ENCODE results near the gene CNTNAP5.

Gene CNTNAP5

GRCh38 chr2:124776332-124776731, 751.2 kb downstream of the CNTNAP5 start:
- Mint-ChIP-seq H3K36me3 (ENCODE audit: low read depth) (no peaks in the 10 kb centered on the region), H3K27ac (no peak overlapping the region), H3K4me3 (no peak overlapping the region), H3K27me3 (no peaks in the 10 kb centered on the region), H3K9me3 (peaks cover 10% of the 10 kb centered on the region), H3K4me1 (no peaks in the 10 kb centered on the region)
- DNase-seq (no peak), ATAC-seq (no peak)

GRCh38 chr2:124778076-124778475, 753.0 kb downstream of the CNTNAP5 start:
- no peak overlapping the region for H3K27ac Mint-ChIP-seq
- DNase-seq (no peak), ATAC-seq (no peak)
- H3K4me1 Mint-ChIP-seq = no peaks in the 10 kb centered on the region
- H3K9me3 Mint-ChIP-seq = peaks cover 3% of the 10 kb centered on the region
- no peaks in the 10 kb centered on the region for H3K27me3 Mint-ChIP-seq
- no peaks in the 10 kb centered on the region for H3K36me3 Mint-ChIP-seq (ENCODE audit: low read depth)
- H3K4me3 Mint-ChIP-seq = no peak overlapping the region

- H3K4me3 Mint-ChIP-seq = no peak overlapping the region
- H3K36me3 Mint-ChIP-seq (ENCODE audit: low read depth) = no peaks in the 10 kb centered on the region
- H3K9me3 Mint-ChIP-seq = no peaks in the 10 kb centered on the region
- H3K27me3 Mint-ChIP-seq = no peaks in the 10 kb centered on the region
- no peak overlapping the region for H3K27ac Mint-ChIP-seq
- no peaks in the 10 kb centered on the region for H3K4me1 Mint-ChIP-seq
- ATAC-seq = no peak
- no peak for DNase-seq
Measured at GRCh38 chr2:124796647-124797046, 771.6 kb downstream of the CNTNAP5 start.

- H3K9me3 Mint-ChIP-seq = no peaks in the 10 kb centered on the region
- no peaks in the 10 kb centered on the region for H3K4me1 Mint-ChIP-seq
- DNase-seq (no peak), ATAC-seq (no peak)
- no peak overlapping the region for H3K4me3 Mint-ChIP-seq
- H3K27ac Mint-ChIP-seq = no peak overlapping the region
- no peaks in the 10 kb centered on the region for H3K36me3 Mint-ChIP-seq (ENCODE audit: low read depth)
- no peaks in the 10 kb centered on the region for H3K27me3 Mint-ChIP-seq
Measured at GRCh38 chr2:124797049-124797448, 772.0 kb downstream of the CNTNAP5 start.

GRCh38 chr2:124798551-124798950, 773.5 kb downstream of the CNTNAP5 start:
- Mint-ChIP-seq H3K36me3 (ENCODE audit: low read depth) (no peaks in the 10 kb centered on the region), H3K4me3 (no peak overlapping the region), H3K9me3 (no peaks in the 10 kb centered on the region), H3K4me1 (no peaks in the 10 kb centered on the region), H3K27ac (no peak overlapping the region), H3K27me3 (no peaks in the 10 kb centered on the region)
- ATAC-seq (no peak), DNase-seq (no peak)

- H3K36me3 Mint-ChIP-seq (ENCODE audit: low read depth) = no peaks in the 10 kb centered on the region
- H3K9me3 Mint-ChIP-seq = no peaks in the 10 kb centered on the region
- no peaks in the 10 kb centered on the region for H3K4me1 Mint-ChIP-seq
- H3K27me3 Mint-ChIP-seq = no peaks in the 10 kb centered on the region
- DNase-seq (no peak), ATAC-seq (no peak)
- no peak overlapping the region for H3K4me3 Mint-ChIP-seq
- H3K27ac Mint-ChIP-seq = no peak overlapping the region
Measured at GRCh38 chr2:124804014-124804940, 779.2 kb downstream of the CNTNAP5 start.

GRCh38 chr2:124805060-124805459, 780.0 kb downstream of the CNTNAP5 start:
- no peaks in the 10 kb centered on the region for H3K36me3 Mint-ChIP-seq (ENCODE audit: low read depth)
- no peaks in the 10 kb centered on the region for H3K27me3 Mint-ChIP-seq
- no peak overlapping the region for H3K27ac Mint-ChIP-seq
- H3K9me3 Mint-ChIP-seq = no peaks in the 10 kb centered on the region
- H3K4me3 Mint-ChIP-seq = no peak overlapping the region
- ATAC-seq (no peak), DNase-seq (no peak)
- no peaks in the 10 kb centered on the region for H3K4me1 Mint-ChIP-seq

GRCh38 chr2:124810132-124810531, 785.0 kb downstream of the CNTNAP5 start:
- no peak overlapping the region for H3K4me3 Mint-ChIP-seq
- H3K27me3 Mint-ChIP-seq = no peaks in the 10 kb centered on the region
- no peak for DNase-seq

GRCh38 chr2:124814968-124815745, 790.1 kb downstream of the CNTNAP5 start:
- ATAC-seq (no peak), DNase-seq (no peak)
- Mint-ChIP-seq H3K36me3 (ENCODE audit: low read depth) (no peaks in the 10 kb centered on the region), H3K27ac (no peak overlapping the region), H3K9me3 (peaks cover 9% of the 10 kb centered on the region), H3K4me3 (no peak overlapping the region), H3K27me3 (no peaks in the 10 kb centered on the region), H3K4me1 (no peaks in the 10 kb centered on the region)

More at GRCh38 chr2:124810132-124810531, 785.0 kb downstream of the CNTNAP5 start:
- Mint-ChIP-seq H3K9me3 (peaks cover 9% of the 10 kb centered on the region), H3K36me3 (ENCODE audit: low read depth) (no peaks in the 10 kb centered on the region), H3K4me1 (no peaks in the 10 kb centered on the region), H3K27ac (no peak overlapping the region)
- ATAC-seq = no peak

GRCh38 chr2:124816007-124816406, 790.9 kb downstream of the CNTNAP5 start:
- Mint-ChIP-seq H3K36me3 (ENCODE audit: low read depth) (no peaks in the 10 kb centered on the region), H3K4me1 (no peaks in the 10 kb centered on the region), H3K4me3 (no peak overlapping the region), H3K9me3 (peaks cover 9% of the 10 kb centered on the region), H3K27me3 (no peaks in the 10 kb centered on the region), H3K27ac (no peak overlapping the region)
- ATAC-seq (no peak), DNase-seq (no peak)

- no peaks in the 10 kb centered on the region for H3K27me3 Mint-ChIP-seq
- no peak overlapping the region for H3K4me3 Mint-ChIP-seq
- no peak overlapping the region for H3K27ac Mint-ChIP-seq
- H3K4me1 Mint-ChIP-seq = no peaks in the 10 kb centered on the region
- DNase-seq = no peak
- no peak for ATAC-seq
- no peaks in the 10 kb centered on the region for H3K9me3 Mint-ChIP-seq
- no peaks in the 10 kb centered on the region for H3K36me3 Mint-ChIP-seq (ENCODE audit: low read depth)
Measured at GRCh38 chr2:124822516-124822915, 797.4 kb downstream of the CNTNAP5 start.

GRCh38 chr2:124824441-124824840, 799.4 kb downstream of the CNTNAP5 start:
- H3K27ac Mint-ChIP-seq = no peak overlapping the region
- H3K36me3 Mint-ChIP-seq (ENCODE audit: low read depth) = no peaks in the 10 kb centered on the region
- H3K4me3 Mint-ChIP-seq = no peak overlapping the region
- ATAC-seq (no peak), DNase-seq (no peak)
- no peaks in the 10 kb centered on the region for H3K27me3 Mint-ChIP-seq
- no peaks in the 10 kb centered on the region for H3K4me1 Mint-ChIP-seq
- no peaks in the 10 kb centered on the region for H3K9me3 Mint-ChIP-seq

GRCh38 chr2:124832521-124832920, 807.4 kb downstream of the CNTNAP5 start:
- no peaks in the 10 kb centered on the region for H3K27me3 Mint-ChIP-seq
- no peak overlapping the region for H3K27ac Mint-ChIP-seq
- DNase-seq (no peak), ATAC-seq (no peak)
- H3K4me3 Mint-ChIP-seq = no peak overlapping the region
- no peaks in the 10 kb centered on the region for H3K4me1 Mint-ChIP-seq
- no peaks in the 10 kb centered on the region for H3K36me3 Mint-ChIP-seq (ENCODE audit: low read depth)
- peaks cover 8% of the 10 kb centered on the region for H3K9me3 Mint-ChIP-seq

GRCh38 chr2:124834331-124834730, 809.2 kb downstream of the CNTNAP5 start:
- ATAC-seq (no peak), DNase-seq (no peak)
- Mint-ChIP-seq H3K4me3 (no peak overlapping the region), H3K27ac (no peak overlapping the region), H3K9me3 (peaks cover 19% of the 10 kb centered on the region), H3K4me1 (no peaks in the 10 kb centered on the region), H3K36me3 (ENCODE audit: low read depth) (no peaks in the 10 kb centered on the region), H3K27me3 (no peaks in the 10 kb centered on the region)

- Mint-ChIP-seq H3K27ac (no peak overlapping the region), H3K4me1 (no peaks in the 10 kb centered on the region), H3K9me3 (peaks cover 28% of the 10 kb centered on the region), H3K27me3 (no peaks in the 10 kb centered on the region), H3K4me3 (no peak overlapping the region), H3K36me3 (ENCODE audit: low read depth) (no peaks in the 10 kb centered on the region)
- ATAC-seq (no peak), DNase-seq (no peak)
Measured at GRCh38 chr2:124835331-124835730, 810.2 kb downstream of the CNTNAP5 start.

All from activated naive CD8-positive, alpha-beta T cell treated with anti-CD3 and anti-CD28 coated beads, Interleukin-2, amount 50 U/mL, for 24 hours (primary cell).